DMS 273 (cell line): ENCODE measurements around the gene SFMBT1.

Experiments
- DNase-seq: peaks from one replicate; lab custom pipeline; 2025; ENCODE audit not compliant: unreplicated experiment; lab: John Stamatoyannopoulos, UW

The SFMBT1 gene

GRCh38 chr3:52925405-52926313 is 120.2 kb downstream of the SFMBT1 start:
- DNase-seq, result no peak

- DNase-seq, result no peak
Measured at GRCh38 chr3:52923963-52924362, 121.9 kb downstream of the SFMBT1 start.

GRCh38 chr3:52920841-52921240 is 125.0 kb downstream of the SFMBT1 start:
- no peak for DNase-seq

GRCh38 chr3:52917044-52917443 is 128.8 kb downstream of the SFMBT1 start:
- no peak for DNase-seq

- DNase-seq, result no peak
Measured at GRCh38 chr3:52915294-52915693, 130.6 kb downstream of the SFMBT1 start.

- DNase-seq, result no peak
Measured at GRCh38 chr3:52912885-52913731, 132.8 kb downstream of the SFMBT1 start.

- no peak for DNase-seq
Measured at GRCh38 chr3:52910823-52911222, 135.1 kb downstream of the SFMBT1 start.

- no peak for DNase-seq
Measured at GRCh38 chr3:52907497-52907896, 138.4 kb downstream of the SFMBT1 start.

- no peak for DNase-seq
Measured at GRCh38 chr3:52904552-52904951, 141.3 kb downstream of the SFMBT1 start.

GRCh38 chr3:52904000-52904399 is 141.9 kb downstream of the SFMBT1 start:
- no peak for DNase-seq

- DNase-seq, result peak; percentile 90
Measured at GRCh38 chr3:52897130-52898122, 148.4 kb downstream of the SFMBT1 start, which contains the start of gene STIMATE. STIMATE (minus strand) TSS chr3:52897548; CDS start chr3:52897450, 98 bp downstream.

- peak; percentile 14 for DNase-seq
Measured at GRCh38 chr3:52896613-52897012, 149.3 kb downstream of the SFMBT1 start.

- DNase-seq, result no peak
Measured at GRCh38 chr3:52896151-52896550, 149.7 kb downstream of the SFMBT1 start.

- no peak for DNase-seq
Measured at GRCh38 chr3:52895418-52895817, 150.5 kb downstream of the SFMBT1 start.

GRCh38 chr3:52894756-52895155 is 151.1 kb downstream of the SFMBT1 start:
- no peak for DNase-seq

- no peak for DNase-seq
Measured at GRCh38 chr3:52893723-52894122, 152.2 kb downstream of the SFMBT1 start.

- no peak for DNase-seq
Measured at GRCh38 chr3:52892625-52893311, 153.1 kb downstream of the SFMBT1 start.

- DNase-seq, result peak; percentile 9
Measured at GRCh38 chr3:52892290-52892624, 153.6 kb downstream of the SFMBT1 start.

GRCh38 chr3:52891615-52892081 is 154.2 kb downstream of the SFMBT1 start:
- DNase-seq, result no peak

- no peak for DNase-seq
Measured at GRCh38 chr3:52891164-52891563, 154.7 kb downstream of the SFMBT1 start.
